Kidney glomerular epithelial cell (primary cell): Measurements from ENCODE around the gene DNM3.
A peak's percentile ranks its signal among the peaks of the same experiment; 100 is the strongest.
"Not testable (repeated sequence)": the region's sequence is repeated elsewhere in the genome, so short reads cannot be mapped to it uniquely, and the experiment has no call there.

Experiments
- DNase-seq: peaks from one replicate; lab custom pipeline; 2025; lab: John Stamatoyannopoulos, UW

Gene DNM3

GRCh38 chr1:172024944-172025738, 183.8 kb downstream of the DNM3 start:
- not testable (repeated sequence) for DNase-seq

- peak; percentile 57 for DNase-seq
These were observed 199.2 kb downstream of the DNM3 start for GRCh38 chr1:172040466-172040865.

GRCh38 chr1:172041102-172041501, 199.8 kb downstream of the DNM3 start:
- DNase-seq = no peak

GRCh38 chr1:172041742-172042141, 200.4 kb downstream of the DNM3 start:
- DNase-seq = peak; percentile 11

- DNase-seq = no peak
These were observed 202.6 kb downstream of the DNM3 start for GRCh38 chr1:172043900-172044299.

GRCh38 chr1:172051898-172052297, 210.6 kb downstream of the DNM3 start:
- DNase-seq = no peak

- DNase-seq = no peak
These were observed 212.9 kb downstream of the DNM3 start for GRCh38 chr1:172054172-172054571.

GRCh38 chr1:172055816-172056419, 214.6 kb downstream of the DNM3 start:
- DNase-seq = not testable (repeated sequence)

- no peak for DNase-seq
These were observed 227.0 kb downstream of the DNM3 start for GRCh38 chr1:172068334-172068733.

- no peak for DNase-seq
These were observed 227.8 kb downstream of the DNM3 start for GRCh38 chr1:172069051-172069450.

- no peak for DNase-seq
These were observed 228.2 kb downstream of the DNM3 start for GRCh38 chr1:172069534-172069933.

- no peak for DNase-seq
These were observed 228.8 kb downstream of the DNM3 start for GRCh38 chr1:172070055-172070454.

- DNase-seq = no peak
These were observed 230.4 kb downstream of the DNM3 start for GRCh38 chr1:172071746-172072145.

GRCh38 chr1:172079859-172080258, 238.6 kb downstream of the DNM3 start:
- DNase-seq = not testable (repeated sequence)

- no peak for DNase-seq
These were observed 241.9 kb downstream of the DNM3 start for GRCh38 chr1:172083191-172083590.

- no peak for DNase-seq
These were observed 243.6 kb downstream of the DNM3 start for GRCh38 chr1:172084876-172085275.

- DNase-seq = no peak
These were observed 244.0 kb downstream of the DNM3 start for GRCh38 chr1:172085317-172085716.

- DNase-seq = no peak
These were observed 244.8 kb downstream of the DNM3 start for GRCh38 chr1:172086137-172086536.

- no peak for DNase-seq
These were observed 247.0 kb downstream of the DNM3 start for GRCh38 chr1:172088256-172088655.

- DNase-seq = peak; percentile 44
These were observed 248.6 kb downstream of the DNM3 start for GRCh38 chr1:172089768-172090510.

- DNase-seq = no peak
These were observed 249.2 kb downstream of the DNM3 start for GRCh38 chr1:172090511-172090817.

GRCh38 chr1:172095846-172096245, 254.5 kb downstream of the DNM3 start:
- no peak for DNase-seq

- no peak for DNase-seq
These were observed 263.9 kb downstream of the DNM3 start for GRCh38 chr1:172105230-172105629.
